Measurements from ENCODE around the gene HMX2. TPM values are rescaled to one million over a fixed set of nuclear protein-coding genes. Genes with fewer than 3 reads are reported as not detected.

The HMX2 gene
- total and polyA plus RNA-seq, 2 of the 8 experiments (the other 6 are each of a cell fraction or from before 2014, with no cell fraction given): 2.0 to 2.7 TPM

- peak; percentile 15 for TF ChIP-seq EZH2 (IDR thresholded peaks at IDR 0.05; ENCODE audit: low read depth, low read length, severe bottlenecking)
- TF ChIP-seq SP1 (IDR thresholded peaks at IDR 0.05; ENCODE audit: low read depth, low read length): no peak
- TF ChIP-seq EGR1 (IDR thresholded peaks at IDR 0.05; ENCODE audit: borderline replicate concordance, low read depth, low read length): no peak
- no peak; a peak in 1 of 4 replicates for TF ChIP-seq HDAC2 (IDR thresholded peaks at IDR 0.05; ENCODE audit: borderline replicate concordance in 1 of 2, low read depth in 2 of 2, low read length in 2 of 2)
- TF ChIP-seq HDAC6 (IDR thresholded peaks at IDR 0.05; ENCODE audit: low read depth, low read length): no peak
- no peak for TF ChIP-seq RFX5 (IDR thresholded peaks at IDR 0.05; ENCODE audit: borderline replicate concordance, low read depth, low read length)
- no peak for TF ChIP-seq EP300 (IDR thresholded peaks at IDR 0.05; ENCODE audit: borderline replicate concordance in 1 of 2, low read depth in 2 of 2, low read length in 2 of 2)
- TF ChIP-seq YY1 (IDR thresholded peaks at IDR 0.05; ENCODE audit: low read depth, low read length): no peak
- TF ChIP-seq USF2 (IDR thresholded peaks at IDR 0.05; ENCODE audit: low read length): no peak
- no peak for TF ChIP-seq SP4 (IDR thresholded peaks at IDR 0.05; ENCODE audit: low read length)
- no peak for TF ChIP-seq ZNF274 (IDR thresholded peaks at IDR 0.05; ENCODE audit: borderline replicate concordance, extremely low read depth, low read length)
- TF ChIP-seq TBP (IDR thresholded peaks at IDR 0.05; ENCODE audit: low read depth, low read length): no peak
- no peak for TF ChIP-seq RNF2 (IDR thresholded peaks at IDR 0.05; ENCODE audit: borderline replicate concordance, low read depth, low read length, missing control alignments, poor library complexity, severe bottlenecking)
- no peak for TF ChIP-seq TEAD4 (IDR thresholded peaks at IDR 0.05; ENCODE audit: low read depth, low read length)
- TF ChIP-seq POLR2A (IDR thresholded peaks at IDR 0.05; ENCODE audit: control extremely low read depth in 1 of 2, low read depth in 2 of 2, low read length in 2 of 2): no peak
- TF ChIP-seq SIRT6 (IDR thresholded peaks at IDR 0.05; ENCODE audit: low read length): no peak
- TF ChIP-seq CTBP2 (IDR thresholded peaks at IDR 0.05; ENCODE audit: borderline replicate concordance, insufficient read depth, insufficient read length, low read length): peak; percentile 13
- TF ChIP-seq, protein P1, sequence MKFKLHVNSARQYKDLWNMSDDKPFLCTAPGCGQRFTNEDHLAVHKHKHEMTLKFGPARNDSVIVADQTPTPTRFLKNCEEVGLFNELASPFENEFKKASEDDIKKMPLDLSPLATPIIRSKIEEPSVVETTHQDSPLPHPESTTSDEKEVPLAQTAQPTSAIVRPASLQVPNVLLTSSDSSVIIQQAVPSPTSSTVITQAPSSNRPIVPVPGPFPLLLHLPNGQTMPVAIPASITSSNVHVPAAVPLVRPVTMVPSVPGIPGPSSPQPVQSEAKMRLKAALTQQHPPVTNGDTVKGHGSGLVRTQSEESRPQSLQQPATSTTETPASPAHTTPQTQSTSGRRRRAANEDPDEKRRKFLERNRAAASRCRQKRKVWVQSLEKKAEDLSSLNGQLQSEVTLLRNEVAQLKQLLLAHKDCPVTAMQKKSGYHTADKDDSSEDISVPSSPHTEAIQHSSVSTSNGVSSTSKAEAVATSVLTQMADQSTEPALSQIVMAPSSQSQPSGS (IDR thresholded peaks at IDR 0.05; ENCODE audit: low read length): no peak
- no peak for TF ChIP-seq PHF8 (conservative IDR thresholded peaks at IDR 0.05; ENCODE audit: low read depth, low read length)
- TF ChIP-seq CREB1 (IDR thresholded peaks at IDR 0.05): no peak
- TF ChIP-seq POLR2AphosphoS5 (IDR thresholded peaks at IDR 0.05; ENCODE audit: low read depth, low read length): no peak
- TF ChIP-seq MAX (IDR thresholded peaks at IDR 0.05): peak; percentile 23; the same call in 1 of the 2 replicates
- TF ChIP-seq BCL11A (IDR thresholded peaks at IDR 0.05; ENCODE audit: low read depth in 2 of 2, low read length in 2 of 2): no peak
Observed at GRCh38 chr10:123134915-123135414, 13.0 kb upstream of the HMX2 start (continued).
